Ishikawa (cell line): ENCODE data around the gene DENND5B.

Source experiments
- CEBPB ChIP-seq: IDR thresholded peaks from 2 replicates; pipeline ENCODE4 v1.6.1; 2012
- CREB1 ChIP-seq: IDR thresholded peaks from 2 replicates; pipeline ENCODE4 v1.6.1; 2012; ENCODE audit warnings: low read depth
- EGR1 ChIP-seq: IDR thresholded peaks from 2 replicates; pipeline ENCODE4 v1.6.1; 2012
- EP300 ChIP-seq: IDR thresholded peaks from 2 replicates; pipeline ENCODE4 v1.6.1; 2012; ENCODE audit warnings: borderline replicate concordance
- FOXM1 ChIP-seq: IDR thresholded peaks from 2 replicates; pipeline ENCODE4 v1.6.1; 2012; ENCODE audit warnings: low read depth, borderline replicate concordance
- NFIC ChIP-seq: IDR thresholded peaks from 2 replicates; pipeline ENCODE4 v1.6.1; 2012
- RAD21 ChIP-seq: IDR thresholded peaks from 2 replicates; pipeline ENCODE4 v1.6.1; 2012; ENCODE audit warnings: low read depth
- TAF1 ChIP-seq: IDR thresholded peaks from 2 replicates; pipeline ENCODE4 v1.6.1; 2012; ENCODE audit warnings: low read depth, mild to moderate bottlenecking
- TCF12 ChIP-seq: IDR thresholded peaks from 2 replicates; pipeline ENCODE4 v1.6.1; 2012; ENCODE audit warnings: low read depth
- TEAD4 ChIP-seq: IDR thresholded peaks from 2 replicates; pipeline ENCODE4 v1.6.1; 2012
- YY1 ChIP-seq: IDR thresholded peaks from 2 replicates; pipeline ENCODE4 v1.6.1; 2012; ENCODE audit warnings: low read depth
- ZBTB7A ChIP-seq: IDR thresholded peaks from 2 replicates; pipeline ENCODE4 v1.6.1; 2012; ENCODE audit warnings: low read depth
- TF ChIP-seq, protein P1 (sequence below): IDR thresholded peaks from 2 replicates; pipeline ENCODE4 v1.6.1; 2012
- TF ChIP-seq, protein P2 (sequence below): IDR thresholded peaks from 2 replicates; pipeline ENCODE4 v1.6.1; 2012; ENCODE audit warnings: low read depth, mild to moderate bottlenecking
- TF ChIP-seq, protein P3 (sequence below): IDR thresholded peaks from 2 replicates; pipeline ENCODE4 v1.6.1; 2012

DENND5B gene

DNA sequence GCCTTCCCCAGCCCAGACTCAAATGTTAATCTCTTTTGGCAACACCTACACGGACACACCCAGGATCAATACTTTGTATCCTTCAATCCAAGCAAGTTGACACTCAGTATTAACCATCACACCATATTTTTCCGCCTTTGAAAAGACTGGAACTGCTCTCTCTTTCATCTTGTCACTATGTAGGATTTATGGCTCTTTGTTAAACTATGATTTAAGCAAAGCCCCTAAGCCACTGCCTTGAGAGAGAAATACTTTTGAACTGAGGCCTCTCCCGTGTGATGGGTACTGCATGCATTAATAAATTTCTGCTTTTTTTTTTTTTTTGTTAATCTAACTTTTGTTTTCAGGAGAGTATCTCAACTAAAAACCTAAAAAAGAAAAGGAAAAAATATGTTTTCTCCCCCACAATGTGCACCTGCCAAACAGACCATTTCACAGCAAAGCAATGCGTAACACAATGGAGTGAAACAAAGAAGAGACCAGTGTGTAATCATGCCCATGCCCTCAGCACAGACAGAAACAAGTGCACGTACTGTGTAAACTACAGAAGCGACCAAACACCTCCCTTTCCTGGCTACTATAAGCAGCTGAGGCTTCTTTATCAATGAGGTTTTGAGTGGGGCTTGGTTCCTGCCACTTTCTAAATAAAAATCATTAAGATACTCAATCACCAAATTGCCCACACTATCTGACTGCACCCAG, 40.2 kb upstream of the DENND5B start:
- no peak for TF ChIP-seq FOXM1
- no peak for TF ChIP-seq NFIC
- TF ChIP-seq, protein P1, sequence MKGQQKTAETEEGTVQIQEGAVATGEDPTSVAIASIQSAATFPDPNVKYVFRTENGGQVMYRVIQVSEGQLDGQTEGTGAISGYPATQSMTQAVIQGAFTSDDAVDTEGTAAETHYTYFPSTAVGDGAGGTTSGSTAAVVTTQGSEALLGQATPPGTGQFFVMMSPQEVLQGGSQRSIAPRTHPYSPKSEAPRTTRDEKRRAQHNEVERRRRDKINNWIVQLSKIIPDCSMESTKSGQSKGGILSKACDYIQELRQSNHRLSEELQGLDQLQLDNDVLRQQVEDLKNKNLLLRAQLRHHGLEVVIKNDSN: no peak
- no peak for TF ChIP-seq TEAD4
- no peak for TF ChIP-seq ZBTB7A
- no peak for TF ChIP-seq EP300
- TF ChIP-seq, protein P2, sequence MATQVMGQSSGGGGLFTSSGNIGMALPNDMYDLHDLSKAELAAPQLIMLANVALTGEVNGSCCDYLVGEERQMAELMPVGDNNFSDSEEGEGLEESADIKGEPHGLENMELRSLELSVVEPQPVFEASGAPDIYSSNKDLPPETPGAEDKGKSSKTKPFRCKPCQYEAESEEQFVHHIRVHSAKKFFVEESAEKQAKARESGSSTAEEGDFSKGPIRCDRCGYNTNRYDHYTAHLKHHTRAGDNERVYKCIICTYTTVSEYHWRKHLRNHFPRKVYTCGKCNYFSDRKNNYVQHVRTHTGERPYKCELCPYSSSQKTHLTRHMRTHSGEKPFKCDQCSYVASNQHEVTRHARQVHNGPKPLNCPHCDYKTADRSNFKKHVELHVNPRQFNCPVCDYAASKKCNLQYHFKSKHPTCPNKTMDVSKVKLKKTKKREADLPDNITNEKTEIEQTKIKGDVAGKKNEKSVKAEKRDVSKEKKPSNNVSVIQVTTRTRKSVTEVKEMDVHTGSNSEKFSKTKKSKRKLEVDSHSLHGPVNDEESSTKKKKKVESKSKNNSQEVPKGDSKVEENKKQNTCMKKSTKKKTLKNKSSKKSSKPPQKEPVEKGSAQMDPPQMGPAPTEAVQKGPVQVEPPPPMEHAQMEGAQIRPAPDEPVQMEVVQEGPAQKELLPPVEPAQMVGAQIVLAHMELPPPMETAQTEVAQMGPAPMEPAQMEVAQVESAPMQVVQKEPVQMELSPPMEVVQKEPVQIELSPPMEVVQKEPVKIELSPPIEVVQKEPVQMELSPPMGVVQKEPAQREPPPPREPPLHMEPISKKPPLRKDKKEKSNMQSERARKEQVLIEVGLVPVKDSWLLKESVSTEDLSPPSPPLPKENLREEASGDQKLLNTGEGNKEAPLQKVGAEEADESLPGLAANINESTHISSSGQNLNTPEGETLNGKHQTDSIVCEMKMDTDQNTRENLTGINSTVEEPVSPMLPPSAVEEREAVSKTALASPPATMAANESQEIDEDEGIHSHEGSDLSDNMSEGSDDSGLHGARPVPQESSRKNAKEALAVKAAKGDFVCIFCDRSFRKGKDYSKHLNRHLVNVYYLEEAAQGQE: no peak
- TF ChIP-seq CREB1: no peak
- TF ChIP-seq TCF12: no peak
- TF ChIP-seq YY1: no peak
- TF ChIP-seq CEBPB: no peak
- TF ChIP-seq, protein P3, sequence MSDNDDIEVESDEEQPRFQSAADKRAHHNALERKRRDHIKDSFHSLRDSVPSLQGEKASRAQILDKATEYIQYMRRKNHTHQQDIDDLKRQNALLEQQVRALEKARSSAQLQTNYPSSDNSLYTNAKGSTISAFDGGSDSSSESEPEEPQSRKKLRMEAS: no peak
- TF ChIP-seq EGR1: no peak
- no peak for TF ChIP-seq RAD21
- TF ChIP-seq TAF1: no peak

DNA sequence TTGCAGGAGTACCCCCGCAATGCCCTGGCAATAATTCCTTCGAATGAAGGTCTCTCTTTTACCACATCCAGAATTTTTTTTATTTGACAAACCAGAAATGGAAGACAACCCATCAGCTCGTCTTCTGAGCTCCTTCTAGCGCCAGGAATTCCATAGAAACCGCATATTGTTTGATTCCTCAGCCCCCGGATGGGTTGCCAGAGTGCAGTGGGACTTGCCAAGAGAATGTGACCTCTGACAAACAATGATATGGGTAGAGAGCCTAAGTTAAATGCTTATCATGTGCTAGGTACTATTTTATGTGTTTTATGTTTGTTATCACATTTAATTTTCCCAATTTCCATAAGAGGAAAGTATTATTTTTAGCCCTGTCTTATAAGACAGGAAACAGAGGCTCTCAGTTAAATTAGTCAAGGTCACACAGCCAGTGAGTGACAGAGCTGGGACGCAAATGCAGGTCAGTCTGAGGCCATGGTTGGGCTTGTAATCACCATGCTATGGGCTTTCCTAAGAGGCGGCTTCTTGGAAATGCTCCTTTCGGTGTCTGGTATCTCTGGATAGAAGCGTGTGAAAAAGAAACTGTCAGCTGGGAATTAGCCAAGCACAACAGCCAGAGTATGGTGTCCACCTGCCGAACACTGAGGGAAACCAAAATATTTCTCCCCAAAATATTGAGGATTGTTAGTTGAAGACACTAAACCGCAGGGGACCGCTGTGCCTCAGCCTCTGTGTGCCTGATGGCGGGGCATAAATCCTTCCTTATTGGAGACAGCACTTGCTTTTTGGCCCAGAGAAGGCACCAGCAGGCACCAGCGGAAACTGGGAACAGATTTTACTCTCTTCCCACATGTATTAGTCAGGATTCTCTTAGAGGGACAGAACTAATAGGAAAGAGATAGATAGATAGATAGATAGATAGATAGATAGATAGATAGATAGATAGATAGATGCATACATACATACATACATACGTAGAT, 39.1 kb upstream of the DENND5B start:
- TF ChIP-seq TAF1 (no peak), CEBPB (no peak), ZBTB7A (no peak), CREB1 (no peak), TCF12 (no peak), FOXM1 (no peak)
- TF ChIP-seq, protein P2: no peak

DNA sequence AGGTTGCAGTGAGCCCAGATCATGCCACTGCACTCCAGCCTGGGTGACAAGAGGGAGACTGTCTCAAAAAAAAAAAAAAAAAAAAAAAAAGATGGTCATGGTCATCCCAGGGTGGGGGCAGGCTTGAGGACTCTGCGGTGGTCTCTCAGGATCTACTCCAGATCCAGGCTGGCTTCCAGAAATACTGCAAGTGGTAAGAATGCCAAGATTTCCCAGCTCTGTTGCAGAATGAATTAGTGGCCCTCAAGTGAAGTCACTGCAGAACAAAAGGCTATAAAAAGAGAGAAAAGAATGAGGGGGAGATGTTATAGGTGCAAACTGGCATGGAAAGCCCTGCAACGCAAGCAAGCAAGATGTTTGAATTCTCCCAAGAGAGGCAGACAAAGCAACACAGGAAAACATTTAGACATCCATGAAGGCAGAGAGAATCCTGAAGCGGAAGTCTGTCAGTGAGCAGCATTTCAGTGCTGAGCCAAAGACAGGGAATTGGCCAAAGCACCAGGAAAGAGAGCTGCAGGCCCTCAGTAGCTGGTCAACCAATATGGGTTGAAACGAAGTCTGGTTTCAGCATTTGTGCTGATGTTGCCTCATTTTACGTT, 36.6 kb upstream of the DENND5B start:
- TF ChIP-seq, protein P2: no peak
- TF ChIP-seq EP300: no peak

DNA sequence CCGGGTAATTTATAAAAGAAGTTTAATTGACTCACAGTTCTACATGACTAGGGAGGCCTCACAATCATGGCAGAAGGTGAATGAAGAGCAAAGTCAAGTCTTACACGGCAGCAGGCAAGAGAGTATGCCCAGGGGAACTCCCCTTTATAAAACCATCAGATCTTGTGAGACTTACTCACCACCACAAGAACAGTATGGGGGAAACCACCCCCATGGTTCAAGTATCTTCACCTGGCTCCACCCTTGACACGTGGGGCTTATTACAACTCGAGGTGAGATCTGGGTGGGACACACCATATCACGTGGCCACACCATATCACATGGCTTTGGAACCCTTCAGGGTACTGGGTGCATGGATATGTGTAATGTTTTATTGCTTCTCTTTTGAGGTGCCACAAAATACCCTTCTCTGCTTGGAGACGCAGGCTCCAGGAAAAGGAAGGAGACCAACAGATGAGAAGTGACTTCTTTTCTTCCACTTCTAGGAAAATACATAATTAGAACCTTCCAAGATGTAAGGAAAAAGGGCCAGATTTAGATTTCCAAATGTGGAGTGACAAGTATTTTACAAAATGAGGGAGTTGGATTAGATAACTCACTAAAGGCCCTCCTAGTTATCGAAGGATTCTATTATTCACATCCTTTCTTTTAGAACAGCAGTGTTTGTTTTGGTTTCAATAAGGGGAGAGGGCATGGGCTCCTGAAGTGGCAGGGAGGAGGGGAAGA, 35.5 kb upstream of the DENND5B start:
- TF ChIP-seq CEBPB: no peak
- no peak for TF ChIP-seq YY1
- TF ChIP-seq TCF12: no peak
- TF ChIP-seq, protein P1: 0 out of 2 replicates have a peak, but pooled peaks have one; percentile 23
- TF ChIP-seq CREB1: no peak
- no peak for TF ChIP-seq EGR1
- TF ChIP-seq RAD21: no peak
- no peak for TF ChIP-seq EP300
- no peak for TF ChIP-seq NFIC
